Left lobe of liver (tissue), 2 donors: ENCODE results near the gene SORCS2. TPM values are rescaled to one million over a fixed set of nuclear protein-coding genes. Genes with fewer than 3 reads are reported as not detected.
A peak's percentile ranks its signal among the peaks of the same experiment; 100 is the strongest.

Experiments
- ATAC-seq: fragments of 200-7000 bp; cut with Tn5 transposase; one replicate; pipeline ENCODE4 v1.9.1; 2020; ENCODE audit warnings: mild to moderate bottlenecking, moderate library complexity
- DNase-seq: peaks from one replicate; pipeline ENCODE4 v3.0.0-alpha.2; 2020; ENCODE audit warnings: low spot score
- total RNA-seq: library from RNA; stranded (reverse); gene quantifications from one replicate; pipeline ENCODE4 v1.2.1, GENCODE V29; 2021
- donor health status: DM: no; HTN: no; CAD: no; lungs with moderate emphysema.
- donor health status: DM: no; HTN: yes; CAD: no.

SORCS2 gene
- total RNA-seq, 1 donor from 2014 or later: 0.35 TPM

DNA sequence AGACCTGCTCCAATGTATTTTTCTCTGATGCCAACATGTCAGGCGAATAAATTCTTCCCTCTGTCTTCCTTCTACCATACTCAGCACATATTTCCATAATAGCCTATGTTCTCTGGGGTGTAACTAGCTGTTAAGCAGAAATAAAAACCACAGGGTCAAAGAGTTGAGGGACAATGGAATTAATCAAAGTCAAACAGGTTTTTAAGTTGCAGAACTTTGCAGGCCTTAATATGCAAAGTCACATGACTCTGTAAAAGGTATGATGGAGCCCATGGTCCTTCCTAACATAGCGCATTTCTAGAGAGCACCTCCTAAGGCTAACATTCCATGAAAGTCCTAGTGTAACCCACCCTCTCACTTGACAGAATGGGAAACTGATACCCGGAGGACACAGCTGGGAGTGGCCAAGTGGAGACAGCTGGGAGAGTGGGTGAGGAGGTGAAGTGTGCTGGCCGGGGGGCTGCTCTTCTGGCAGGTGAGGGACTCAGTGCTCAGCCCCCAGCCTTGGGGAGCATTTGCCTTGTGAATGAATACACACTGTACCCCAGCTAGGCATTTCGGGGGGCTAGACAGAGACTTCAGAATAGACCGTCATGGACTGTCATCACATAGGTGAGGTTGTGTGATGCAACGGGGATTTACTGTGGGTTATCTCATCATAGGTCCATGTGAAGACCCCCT, 8.4 kb upstream of the SORCS2 start:
- DNase-seq: no peak
- no peak for ATAC-seq

DNA sequence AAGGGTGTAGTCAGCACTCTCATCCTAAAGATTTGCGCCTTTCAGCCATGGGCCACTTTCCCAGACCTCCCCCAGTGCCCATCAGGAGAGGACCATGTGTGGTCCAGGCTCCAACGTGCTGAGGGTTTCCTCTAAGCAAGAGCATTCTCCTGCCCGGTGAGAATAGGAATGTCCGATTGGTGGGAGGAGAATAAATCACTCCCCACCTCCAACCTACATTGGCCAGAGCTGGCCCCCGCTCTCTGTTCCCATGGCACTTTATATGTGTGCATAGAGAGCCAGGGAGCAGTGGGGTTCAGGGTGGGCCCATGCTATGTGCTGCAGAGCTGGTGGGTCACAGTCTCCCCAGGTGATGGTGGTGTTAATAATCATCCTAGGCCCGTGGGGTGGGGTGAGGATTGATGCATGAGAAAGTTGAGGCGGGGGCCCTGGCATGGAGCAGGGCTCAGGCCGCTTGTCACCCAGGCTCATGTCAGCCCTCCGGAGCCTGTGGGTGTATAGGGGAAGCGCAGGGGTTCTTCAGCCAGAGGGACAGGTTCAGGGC, 6.8 kb upstream of the SORCS2 start:
- DNase-seq: no peak
- no peak for ATAC-seq

DNA sequence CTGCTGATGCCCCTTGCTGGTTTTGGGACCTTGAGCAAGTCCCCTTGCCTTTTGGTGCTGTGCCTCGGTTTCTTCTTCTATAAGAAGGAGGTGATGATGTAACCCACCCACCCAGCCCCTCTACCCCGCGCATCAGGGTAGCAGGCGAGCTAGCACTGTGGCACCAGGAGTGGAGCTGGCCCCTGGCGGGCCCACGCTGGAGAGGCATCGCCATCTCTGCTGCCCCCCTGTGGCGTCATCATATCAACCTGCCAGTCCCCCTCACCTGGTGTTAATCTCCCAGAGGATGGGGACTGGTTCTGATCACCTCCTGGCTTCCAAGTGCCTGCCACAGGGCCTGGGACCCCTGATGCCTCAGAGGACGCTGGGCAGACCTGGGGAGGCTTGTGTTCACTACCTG, 6.3 kb upstream of the SORCS2 start:
- DNase-seq (no peak), ATAC-seq (peak; percentile 76)

DNA sequence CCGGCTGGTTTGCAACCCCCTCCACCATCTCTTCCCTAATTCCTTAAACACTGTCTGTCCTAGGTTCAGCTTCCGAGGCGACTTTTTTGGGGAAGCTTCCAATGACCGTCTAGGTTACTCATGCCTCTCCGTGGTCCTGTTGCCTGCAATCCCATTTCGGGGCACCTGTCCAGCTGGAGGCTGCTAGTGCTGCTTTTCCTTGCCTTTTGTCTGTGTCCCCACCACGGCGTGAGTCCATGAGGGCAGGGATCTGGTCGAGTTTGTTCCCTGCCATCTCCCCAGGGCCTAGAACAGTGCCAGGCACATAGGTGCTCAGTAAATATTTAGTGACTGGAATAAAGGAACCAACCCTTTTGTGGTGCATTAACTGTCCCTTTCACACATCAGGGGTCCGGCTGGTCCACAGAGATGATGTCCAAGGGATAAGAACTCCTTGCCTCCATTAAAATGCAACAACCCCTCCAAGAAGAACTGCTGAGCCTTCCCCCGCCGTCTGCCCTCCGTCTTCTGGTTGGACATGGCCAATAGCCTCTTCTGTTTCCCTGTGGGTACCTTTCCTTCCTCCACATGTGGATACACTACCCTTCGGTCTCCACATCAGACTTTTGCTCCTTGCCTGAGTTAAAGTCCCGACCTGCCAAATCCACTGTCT, 5.7 kb upstream of the SORCS2 start:
- ATAC-seq: no peak
- no peak for DNase-seq

DNA sequence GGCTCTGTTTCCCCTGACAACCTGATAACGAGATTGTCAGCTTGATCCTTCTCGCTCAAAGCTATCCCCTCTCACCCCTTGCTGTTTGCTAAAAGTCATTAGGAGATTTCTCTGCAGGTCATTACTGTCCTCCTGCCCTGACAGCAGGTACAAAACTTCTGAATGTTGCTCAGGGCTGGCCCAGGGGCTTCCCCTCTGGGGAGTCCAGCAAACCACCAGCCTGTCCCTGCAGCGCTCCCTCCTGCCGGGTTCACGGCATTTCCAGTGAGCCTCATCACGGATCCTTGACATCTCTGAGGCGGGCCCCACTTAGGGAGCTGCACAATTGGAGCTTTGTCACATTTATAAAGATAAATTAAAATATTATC, 5.2 kb upstream of the SORCS2 start:
- no peak for ATAC-seq
- no peak for DNase-seq

DNA sequence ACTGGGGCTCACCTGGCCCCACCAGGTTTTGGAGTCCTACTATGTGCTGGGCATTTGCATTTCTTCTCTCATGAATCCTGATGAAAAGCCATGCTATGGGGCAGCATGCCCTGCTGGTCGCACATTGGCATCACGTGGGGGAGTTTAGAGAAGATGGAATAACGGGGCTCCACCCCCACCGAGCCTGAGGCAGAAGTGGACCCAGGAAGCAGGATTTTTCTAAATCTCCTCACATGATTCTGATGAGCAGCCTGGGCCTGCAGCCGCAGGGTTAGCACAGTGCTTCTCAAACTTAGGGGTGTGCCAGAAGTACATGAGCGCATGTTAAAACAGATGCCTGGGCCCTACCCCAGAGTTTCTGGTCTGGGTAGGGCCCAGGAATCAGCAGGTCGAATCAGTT, 4.6 kb upstream of the SORCS2 start:
- DNase-seq (no peak), ATAC-seq (no peak)

DNA sequence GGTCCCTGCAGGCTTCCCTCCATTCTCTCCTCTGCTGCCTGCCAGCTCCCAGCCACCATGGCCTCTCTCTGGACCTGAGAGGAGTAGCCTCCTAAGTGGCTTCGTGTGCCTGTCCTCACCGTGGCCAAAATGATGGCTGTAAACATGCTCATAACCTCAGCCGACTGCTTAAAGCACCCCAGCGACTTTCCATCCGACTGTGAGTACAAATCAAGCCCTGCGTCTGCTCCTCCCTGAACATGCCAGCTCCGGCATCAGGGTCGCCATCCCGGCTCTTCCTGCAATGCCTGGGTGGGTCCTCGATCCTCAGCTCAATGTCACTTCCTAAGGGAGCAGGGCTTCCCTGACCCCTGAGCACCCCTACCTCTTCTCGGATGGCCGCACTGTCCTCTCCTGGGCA, 3.3 kb upstream of the SORCS2 start:
- DNase-seq (no peak), ATAC-seq (no peak)

DNA sequence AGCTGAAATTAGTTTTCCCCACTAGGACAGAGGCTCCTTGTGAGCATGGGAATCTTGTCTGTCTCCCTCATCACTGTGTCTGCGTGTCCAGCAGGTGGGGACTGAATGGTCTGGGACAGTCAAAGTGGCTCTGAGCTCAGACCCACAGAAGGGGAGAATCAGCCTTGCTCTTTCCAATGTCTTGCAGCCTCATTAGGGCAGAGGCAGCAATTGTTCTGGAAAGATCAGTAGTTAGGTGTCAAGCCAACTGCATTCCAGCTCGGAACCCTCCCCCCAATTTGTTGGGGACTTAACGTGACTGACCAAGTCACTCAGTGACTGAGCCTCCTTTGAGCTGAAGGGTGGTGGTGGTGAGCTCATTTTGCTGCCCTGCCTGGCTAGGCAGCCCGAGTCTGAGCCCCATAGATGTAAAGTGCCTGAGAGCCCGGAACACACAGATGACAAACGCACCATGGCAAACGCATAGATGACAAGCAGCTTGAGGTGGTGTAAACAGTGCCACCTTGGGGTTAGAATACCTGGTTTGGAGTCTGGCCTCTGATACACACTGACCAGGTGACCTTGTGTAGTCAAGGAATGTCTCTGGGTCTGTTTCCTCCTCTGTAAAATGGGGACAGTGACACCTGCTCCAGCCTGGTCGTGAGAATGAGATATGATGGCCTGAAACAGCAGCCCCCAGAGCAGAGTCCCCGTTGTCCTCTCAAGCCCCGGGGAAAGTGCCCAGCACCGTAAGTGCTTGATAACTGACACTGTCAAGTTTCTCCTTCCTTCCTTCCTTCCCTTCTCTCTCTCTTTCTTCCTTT, 2.7 kb upstream of the SORCS2 start:
- peak; percentile 42 for ATAC-seq
- DNase-seq: no peak

DNA sequence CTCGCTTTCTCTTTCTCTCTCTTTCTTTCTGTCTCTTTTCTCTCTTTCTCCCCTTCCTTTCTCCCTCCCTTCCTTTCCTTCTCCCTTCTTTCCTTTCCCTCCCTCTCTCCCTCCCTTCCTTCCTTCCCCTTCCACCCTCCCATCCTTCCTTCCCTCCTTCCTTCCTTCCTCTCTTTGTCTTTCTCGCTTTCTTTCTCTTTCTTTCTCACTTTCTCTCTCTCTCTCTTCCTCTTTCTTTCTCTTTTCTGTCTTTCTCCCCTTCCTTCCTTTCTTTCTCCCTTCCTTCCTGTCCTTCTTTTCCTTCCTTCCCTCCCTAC, 2.1 kb upstream of the SORCS2 start:
- DNase-seq (no peak), ATAC-seq (no peak)

DNA sequence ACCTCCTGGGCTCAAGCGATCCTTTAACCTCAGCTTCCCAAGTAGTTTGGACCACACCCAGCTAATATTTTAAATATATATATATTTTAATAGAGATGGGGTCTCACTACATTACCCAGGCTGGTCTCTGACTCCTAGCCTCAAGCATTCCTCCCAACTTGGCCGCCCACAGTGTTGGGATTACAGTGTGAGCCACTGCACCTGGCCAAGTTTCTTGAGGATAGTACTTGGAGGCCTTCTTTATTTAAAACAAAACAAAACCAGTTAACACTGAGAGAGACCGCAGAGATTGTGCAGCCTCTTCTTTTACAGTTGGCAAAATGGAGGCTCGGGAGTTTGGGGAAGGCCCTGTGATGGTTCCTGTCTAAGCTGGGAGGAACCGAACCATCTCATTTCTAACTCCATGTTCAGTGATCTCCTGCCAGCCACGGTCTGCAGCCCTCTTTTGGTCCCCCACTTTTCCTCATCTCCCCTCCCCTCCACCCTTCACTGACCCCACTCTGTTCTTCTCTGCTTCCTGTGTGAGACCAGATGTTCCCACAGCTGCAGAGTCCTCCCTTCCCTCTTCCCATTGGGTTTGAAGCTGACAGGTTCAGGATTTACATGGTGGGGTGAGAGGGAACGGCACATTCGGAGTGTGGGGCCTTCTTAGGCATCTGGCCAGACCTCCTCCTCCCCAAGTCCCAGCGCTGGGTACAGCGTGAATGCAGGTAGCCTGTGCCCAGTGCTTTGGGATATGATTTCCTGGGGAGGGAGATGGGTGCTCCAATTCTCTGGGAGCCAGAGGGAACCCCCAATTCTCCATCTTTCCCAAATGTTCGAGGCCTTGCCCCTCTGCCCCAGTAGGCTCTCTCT, 1.4 kb upstream of the SORCS2 start:
- DNase-seq: no peak
- ATAC-seq: no peak

DNA sequence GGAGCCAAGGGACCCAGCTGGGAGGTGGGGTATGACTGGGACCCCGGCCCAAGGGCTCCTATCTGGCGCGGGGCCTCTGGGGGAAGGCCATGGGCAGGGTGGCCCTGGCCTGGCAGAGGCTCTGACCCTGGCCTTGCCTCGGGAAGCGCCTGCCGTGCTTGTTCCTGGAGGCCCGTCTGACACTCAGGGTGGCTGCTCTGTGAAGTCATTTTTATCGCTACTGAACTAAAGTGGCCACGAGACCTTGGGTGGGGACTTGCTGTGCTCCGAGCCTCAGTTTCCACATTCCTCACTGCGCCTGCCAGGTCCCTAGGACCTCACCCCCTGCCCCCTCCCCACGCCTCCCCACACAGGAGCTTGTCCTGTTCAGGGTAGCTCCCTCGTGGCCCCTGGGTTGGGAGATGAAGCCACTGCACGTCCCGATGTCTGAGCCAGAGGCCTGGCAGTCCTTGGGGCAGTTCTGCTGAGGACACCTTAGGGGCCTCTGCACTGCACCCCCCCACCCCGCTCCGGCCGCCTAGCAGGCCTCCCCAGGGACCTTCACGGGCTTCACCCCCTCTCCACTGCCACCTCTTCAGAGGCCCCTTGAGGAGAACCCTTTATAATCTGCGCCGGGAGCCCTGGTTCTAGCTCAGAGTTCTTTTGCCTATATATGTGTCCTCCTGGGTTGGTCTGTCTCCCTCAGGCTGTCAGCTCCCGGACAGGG, 639 bp upstream of the SORCS2 start:
- ATAC-seq (peak; percentile 7), DNase-seq (no peak)

DNA sequence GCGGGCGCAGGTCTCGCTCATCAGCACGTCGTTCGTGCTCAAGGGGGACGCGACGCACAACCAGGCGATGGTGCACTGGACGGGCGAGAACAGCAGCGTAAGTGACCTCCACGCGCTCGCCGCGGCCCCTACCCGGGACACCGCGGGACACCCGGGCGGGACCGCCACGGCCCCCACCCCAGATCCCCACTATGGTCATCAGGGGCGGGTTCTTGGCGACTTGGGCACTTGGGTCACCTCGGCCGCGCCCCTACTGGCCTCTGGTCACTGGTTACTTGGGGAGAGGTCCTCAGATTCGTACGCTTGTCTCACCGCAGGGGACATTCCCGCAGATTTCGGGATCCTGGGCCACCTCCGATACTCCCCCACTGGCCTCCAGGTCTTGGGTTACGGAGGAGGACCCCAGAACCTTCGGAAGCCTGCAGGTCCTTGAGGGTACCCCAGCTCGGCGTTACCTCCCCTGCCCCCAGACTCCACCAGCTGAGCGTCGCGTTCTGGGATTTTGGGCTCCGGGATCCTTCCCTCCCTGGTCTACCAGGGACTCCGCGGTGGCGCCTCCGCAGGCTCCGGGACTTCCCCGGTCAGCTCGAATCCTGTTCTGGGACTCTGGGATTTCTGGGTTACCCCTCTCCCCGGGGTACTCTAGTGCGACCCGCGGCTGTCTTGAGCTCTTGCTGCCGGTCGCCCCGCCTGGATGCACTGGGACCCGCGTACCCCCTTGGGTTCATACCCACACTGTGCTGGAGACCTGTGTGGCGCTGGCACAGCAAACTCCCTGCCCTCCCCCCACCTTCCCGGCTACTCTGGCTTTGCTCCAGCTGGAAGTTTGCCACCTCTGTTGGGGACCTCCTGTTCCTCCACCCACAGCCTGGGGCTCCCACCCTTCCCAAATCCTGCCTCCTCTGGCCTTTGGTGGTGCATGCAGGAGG, 956 bp downstream of the SORCS2 start:
- no peak for ATAC-seq

DNA sequence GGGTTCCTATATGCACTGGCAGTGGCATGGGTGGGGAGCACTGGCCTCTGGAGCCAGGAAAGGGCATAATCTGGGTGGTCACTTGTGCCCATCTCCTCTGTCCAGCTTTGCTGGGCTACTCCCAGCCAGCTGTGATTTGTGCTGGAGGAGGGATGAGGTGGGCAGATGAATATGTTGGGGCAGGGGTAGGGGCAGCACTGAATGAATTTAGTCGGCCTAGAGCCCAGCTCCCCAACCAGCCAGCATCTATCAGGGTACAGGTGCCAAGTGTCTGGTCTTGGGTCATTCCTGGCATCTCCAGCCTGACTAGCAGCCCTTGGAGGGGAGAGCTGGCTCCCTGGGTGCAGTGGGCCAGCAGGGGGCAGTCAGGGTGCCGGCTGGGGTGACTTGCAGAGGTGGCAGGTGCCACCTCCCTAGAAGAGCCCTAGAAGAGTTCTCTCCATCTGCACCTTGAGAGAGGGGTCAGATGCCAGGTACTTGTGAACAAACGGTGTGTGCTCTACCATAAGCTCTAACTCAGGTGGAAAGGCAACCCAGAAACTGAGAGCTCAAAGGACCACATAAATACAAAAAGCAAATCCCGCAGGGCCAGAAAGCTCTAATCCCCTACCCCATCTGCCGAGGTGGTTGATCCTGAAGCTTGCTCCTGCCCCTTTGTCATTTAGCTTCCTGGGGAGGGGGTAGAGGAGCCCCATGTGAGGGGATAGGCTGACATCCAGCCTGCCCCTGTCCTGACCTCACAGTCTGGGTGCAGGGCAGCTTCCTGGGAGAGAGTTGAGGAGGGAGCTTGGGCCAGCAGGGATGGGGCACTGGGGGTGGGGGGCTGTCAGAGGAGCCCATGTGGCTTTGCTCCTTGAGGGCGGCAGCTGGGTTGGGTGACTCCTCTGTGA, 2.2 kb downstream of the SORCS2 start:
- DNase-seq (no peak), ATAC-seq (peak; percentile 32)

More for the DNA sequence above, 956 bp downstream of the SORCS2 start:
- DNase-seq: no peak

DNA sequence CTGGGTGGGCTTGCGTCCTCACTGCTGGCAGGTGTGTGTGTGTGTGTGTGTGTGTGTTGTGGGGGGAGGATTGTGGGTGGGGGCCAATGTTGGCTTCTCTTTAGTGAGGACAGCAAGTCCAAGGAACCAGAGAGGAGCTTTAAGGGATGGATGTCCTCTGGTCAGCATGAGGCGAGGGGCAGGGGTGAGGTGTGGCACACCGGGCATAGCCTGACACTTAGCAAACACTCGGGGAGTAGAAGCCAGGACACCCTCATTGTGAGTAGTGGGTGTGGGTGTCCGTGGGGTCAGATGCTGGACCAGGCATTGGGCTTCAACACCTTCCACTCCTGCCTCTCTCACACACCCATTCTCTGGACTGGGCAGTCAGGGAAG, 2.8 kb downstream of the SORCS2 start:
- ATAC-seq: no peak

DNA sequence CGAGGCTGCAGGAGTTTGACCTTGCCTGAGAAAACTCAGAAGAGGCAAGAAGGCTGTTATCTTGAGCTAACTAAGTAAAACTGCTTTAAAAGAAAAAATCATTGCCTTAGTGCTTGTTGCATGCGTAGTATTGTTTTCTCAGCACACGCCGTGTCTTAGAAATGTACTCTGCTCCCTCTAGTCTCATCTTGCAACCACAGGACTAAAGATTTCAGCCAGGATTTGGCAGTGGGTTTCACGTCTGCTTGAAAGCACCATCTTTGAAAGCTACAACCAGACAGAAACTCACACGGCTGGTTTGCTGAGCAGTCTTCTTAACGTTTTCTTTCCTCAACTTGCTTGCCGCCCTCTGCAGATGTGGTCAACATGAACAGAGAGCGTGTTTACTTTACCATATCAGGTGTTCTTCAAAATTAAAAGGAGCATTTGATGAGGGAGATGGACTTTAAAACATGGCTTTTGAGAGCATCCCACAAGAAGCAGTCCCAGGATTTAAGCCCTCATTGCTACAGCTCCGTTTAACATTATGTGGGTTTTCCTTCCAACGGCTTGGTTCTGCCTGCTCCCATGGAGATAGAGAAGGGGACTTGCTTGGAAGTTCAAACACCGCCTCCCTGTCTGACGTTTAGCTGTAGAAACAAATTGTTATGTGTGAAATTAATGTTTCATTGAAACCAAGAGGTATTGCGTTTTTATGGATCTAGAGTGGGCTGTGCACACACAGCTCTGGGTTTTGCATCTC, 3.4 kb downstream of the SORCS2 start:
- ATAC-seq (no peak), DNase-seq (no peak)

More for the DNA sequence above, 2.8 kb downstream of the SORCS2 start:
- no peak for DNase-seq

DNA sequence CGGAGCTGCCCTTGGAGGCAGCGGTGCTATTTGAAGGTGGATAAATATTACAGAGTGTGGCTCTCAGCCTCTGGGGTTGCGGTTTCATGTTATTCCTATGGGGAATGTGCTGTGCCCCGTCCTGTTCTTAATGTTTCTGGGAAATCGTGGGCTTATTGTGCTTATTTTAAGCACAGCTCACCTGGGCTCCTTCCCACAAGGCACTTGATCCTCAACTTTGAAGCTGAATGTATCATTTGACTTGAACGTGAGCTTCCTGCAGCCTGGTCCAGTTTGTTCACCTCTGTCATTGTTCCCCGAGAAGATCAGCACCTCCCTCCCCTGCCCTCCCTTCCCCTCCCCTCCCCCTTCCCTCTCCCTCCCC, 3.9 kb downstream of the SORCS2 start:
- DNase-seq (no peak), ATAC-seq (no peak)

DNA sequence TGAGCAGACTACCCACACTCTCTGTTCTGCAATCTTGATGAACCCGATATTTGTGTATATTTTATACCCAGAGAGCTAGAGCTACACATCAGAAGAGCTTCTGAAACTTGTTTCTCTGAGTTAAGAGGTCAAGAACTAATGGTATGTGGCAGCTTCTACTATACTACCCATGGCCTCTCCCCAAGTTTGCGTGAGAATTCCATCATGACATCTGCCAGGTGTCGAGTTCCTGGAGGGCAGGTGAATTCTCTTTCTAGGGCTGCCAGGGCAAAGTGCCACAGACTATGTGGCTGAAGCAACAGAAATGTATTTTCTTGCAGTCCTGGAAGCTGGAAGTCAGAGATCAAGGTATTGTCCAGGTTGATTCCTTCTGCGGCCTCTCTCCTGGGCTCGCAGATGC, 4.4 kb downstream of the SORCS2 start:
- ATAC-seq: no peak
- DNase-seq: no peak

DNA sequence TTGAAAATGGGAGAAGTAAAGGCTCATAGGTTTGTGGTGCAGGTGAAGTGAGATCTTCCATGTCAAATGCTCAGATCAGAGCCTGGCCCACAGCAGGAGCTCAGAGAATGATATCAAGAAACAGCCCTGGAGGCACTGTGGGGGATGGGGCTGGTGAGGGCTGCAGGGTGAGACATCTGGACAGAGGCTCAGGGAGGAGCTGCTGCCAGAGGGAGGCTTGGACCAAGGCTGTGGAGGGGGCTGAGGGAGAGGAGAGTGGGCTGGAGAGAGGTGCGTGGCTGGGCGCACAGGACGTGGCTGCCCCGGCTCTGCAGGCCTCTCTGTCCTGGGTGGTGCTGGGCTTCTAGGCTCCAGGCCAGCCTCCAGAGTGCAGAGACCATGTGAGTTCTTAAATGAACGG, 5.6 kb downstream of the SORCS2 start:
- no peak for ATAC-seq
- DNase-seq: no peak
